GM06990 (cell line): Measurements from ENCODE around the gene KCNK10.

Experiments used
- DNase-seq: peaks from one replicate; pipeline ENCODE4 v3.0.0-alpha.2; 2011; ENCODE audit not compliant: insufficient read length; ENCODE audit errors: extremely low read depth
- H3K27me3 ChIP-seq: replicated peaks from 2 replicates; pipeline ENCODE4 v1.6.0; 2011; ENCODE audit warnings: low read length; ENCODE audit not compliant: control insufficient read depth, insufficient read depth
- H3K36me3 ChIP-seq: 2 replicates; pipeline ENCODE4 v1.5.1; 2011; ENCODE audit warnings: low read length; ENCODE audit not compliant: control insufficient read depth, insufficient read depth
- H3K4me3 ChIP-seq: replicated peaks from 2 replicates; pipeline ENCODE4 v1.5.1; 2011; ENCODE audit warnings: low read depth, mild to moderate bottlenecking, control low read depth, low read length
- CTCF ChIP-seq: IDR thresholded peaks from 2 replicates; pipeline ENCODE4 v1.5.1; 2011; ENCODE audit warnings: low read length, control low read depth, mild to moderate bottlenecking, inconsistent platforms; ENCODE audit not compliant: insufficient read depth, poor library complexity, severe bottlenecking

The KCNK10 gene

GRCh38 chr14:88232771-88233170, 90.3 kb downstream of the KCNK10 start:
- Histone ChIP-seq H3K36me3 (no peaks in the 10 kb centered on the region), H3K4me3 (no peak overlapping the region), H3K27me3 (no peaks in the 10 kb centered on the region)
- no peak for DNase-seq
- no peak for TF ChIP-seq CTCF

- DNase-seq: no peak
- no peaks in the 10 kb centered on the region for H3K27me3 ChIP-seq
- H3K4me3 ChIP-seq: no peak overlapping the region
- no peak for TF ChIP-seq CTCF
- no peaks in the 10 kb centered on the region for H3K36me3 ChIP-seq
Observed at GRCh38 chr14:88231603-88232002, 91.5 kb downstream of the KCNK10 start.

GRCh38 chr14:88229428-88229827, 93.6 kb downstream of the KCNK10 start:
- Histone ChIP-seq H3K4me3 (no peak overlapping the region), H3K27me3 (no peaks in the 10 kb centered on the region), H3K36me3 (no peaks in the 10 kb centered on the region)
- DNase-seq: no peak
- no peak for TF ChIP-seq CTCF

GRCh38 chr14:88228522-88229236, 94.4 kb downstream of the KCNK10 start:
- no peak for DNase-seq
- H3K36me3 ChIP-seq: no peaks in the 10 kb centered on the region
- no peaks in the 10 kb centered on the region for H3K27me3 ChIP-seq
- no peak for TF ChIP-seq CTCF
- H3K4me3 ChIP-seq: no peak overlapping the region

GRCh38 chr14:88227693-88228092, 95.4 kb downstream of the KCNK10 start:
- Histone ChIP-seq H3K36me3 (no peaks in the 10 kb centered on the region), H3K4me3 (no peak overlapping the region), H3K27me3 (no peaks in the 10 kb centered on the region)
- no peak for TF ChIP-seq CTCF
- DNase-seq: no peak

- no peak for DNase-seq
- no peak for TF ChIP-seq CTCF
- no peaks in the 10 kb centered on the region for H3K36me3 ChIP-seq
- no peaks in the 10 kb centered on the region for H3K27me3 ChIP-seq
- H3K4me3 ChIP-seq: no peak overlapping the region
Observed at GRCh38 chr14:88225721-88226120, 97.3 kb downstream of the KCNK10 start.
